Gastrocnemius medialis (tissue), 4 donors: ENCODE results near the gene LRCH1.

Experiments used
- POLR2A ChIP-seq, 2 donors: fragments of 450-650 bp; IDR thresholded peaks; one replicate each; pipeline ENCODE4 v1.6.1; 2017; ENCODE audit warnings: antibody characterized with exemption in 2 of 2, mild to moderate bottlenecking in 2 of 2, moderate library complexity in 2 of 2
- TF ChIP-seq, protein P1 (sequence below), 5 experiments: fragments of 450-650 bp in 3 of 5; fragments of 200-600 bp in 2 of 5; sonication (generic) in 2 of 5; IDR thresholded peaks in 4 of 5; conservative IDR thresholded peaks in 1 of 5; 1 replicate in 4 of 5; 2 replicates in 1 of 5; pipeline ENCODE4 v1.5.1; 2016 to 2019; ENCODE audit warnings: antibody characterized with exemption in 5 of 5, mild to moderate bottlenecking in 3 of 5, moderate library complexity in 3 of 5

DNA sequence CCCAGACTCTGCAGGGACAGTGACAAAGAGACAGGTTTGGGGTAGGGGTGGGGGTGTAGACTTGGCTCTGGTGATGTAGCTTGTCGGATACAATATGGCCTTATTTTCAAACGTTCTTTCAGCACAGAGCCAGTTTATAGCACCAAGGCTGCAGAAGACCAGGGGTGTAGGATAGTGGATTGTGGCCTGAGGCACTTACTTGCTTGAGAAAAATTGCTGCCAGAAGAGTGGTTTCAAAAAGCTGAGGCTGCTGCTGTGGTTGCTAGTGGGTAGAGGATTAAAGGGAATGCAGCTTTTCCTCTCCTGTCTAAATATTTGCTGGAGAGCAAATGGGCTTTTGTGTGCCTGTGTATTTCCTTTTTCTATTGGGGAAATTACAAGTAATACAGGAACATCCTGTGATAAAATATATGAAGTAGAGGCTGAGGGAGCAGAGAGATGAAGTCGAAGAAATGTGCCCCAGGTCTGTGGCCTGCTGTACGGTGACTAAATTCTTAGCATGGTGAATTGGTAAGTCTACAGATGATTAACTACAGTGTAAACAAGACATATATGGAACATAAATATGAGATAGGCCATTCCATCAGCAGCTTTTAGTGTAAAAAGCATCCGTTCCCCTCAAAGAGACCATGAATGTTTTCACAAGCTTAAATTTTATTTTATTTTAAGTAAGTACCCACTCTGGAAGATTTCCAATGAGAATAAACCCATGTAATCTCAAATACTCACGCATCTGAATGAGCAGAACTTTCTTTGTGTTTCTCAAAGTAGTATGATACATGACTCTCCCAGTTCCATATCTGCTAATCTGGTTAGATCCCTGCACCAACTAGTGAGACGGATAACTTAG, 112.9 kb downstream of the LRCH1 start:
- no peak for TF ChIP-seq POLR2A (IDR thresholded peaks at IDR 0.05)
- TF ChIP-seq, protein P1, sequence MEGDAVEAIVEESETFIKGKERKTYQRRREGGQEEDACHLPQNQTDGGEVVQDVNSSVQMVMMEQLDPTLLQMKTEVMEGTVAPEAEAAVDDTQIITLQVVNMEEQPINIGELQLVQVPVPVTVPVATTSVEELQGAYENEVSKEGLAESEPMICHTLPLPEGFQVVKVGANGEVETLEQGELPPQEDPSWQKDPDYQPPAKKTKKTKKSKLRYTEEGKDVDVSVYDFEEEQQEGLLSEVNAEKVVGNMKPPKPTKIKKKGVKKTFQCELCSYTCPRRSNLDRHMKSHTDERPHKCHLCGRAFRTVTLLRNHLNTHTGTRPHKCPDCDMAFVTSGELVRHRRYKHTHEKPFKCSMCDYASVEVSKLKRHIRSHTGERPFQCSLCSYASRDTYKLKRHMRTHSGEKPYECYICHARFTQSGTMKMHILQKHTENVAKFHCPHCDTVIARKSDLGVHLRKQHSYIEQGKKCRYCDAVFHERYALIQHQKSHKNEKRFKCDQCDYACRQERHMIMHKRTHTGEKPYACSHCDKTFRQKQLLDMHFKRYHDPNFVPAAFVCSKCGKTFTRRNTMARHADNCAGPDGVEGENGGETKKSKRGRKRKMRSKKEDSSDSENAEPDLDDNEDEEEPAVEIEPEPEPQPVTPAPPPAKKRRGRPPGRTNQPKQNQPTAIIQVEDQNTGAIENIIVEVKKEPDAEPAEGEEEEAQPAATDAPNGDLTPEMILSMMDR (IDR thresholded peaks at IDR 0.05 in 4 of 5, conservative IDR thresholded peaks at IDR 0.05 in 1 of 5): no peak
